A673 (cell line): ENCODE data around the gene FETUB. TPM values are rescaled to one million over a fixed set of nuclear protein-coding genes. Genes with fewer than 3 reads are reported as not detected.
A peak's percentile ranks its signal among the peaks of the same experiment; 100 is the strongest.

Experiments used
- BruUV-seq: library from RNA; stranded (reverse); fragments of 400-500 nt; replicated peaks from 2 replicates; lab custom pipeline; 2021; lab: Mats Ljungman, UMichigan
- CTCF ChIA-PET: fragments of 300-600 bp; sonication (Branson Sonifier 250); formaldehyde crosslinking; loops from one replicate; lab custom pipeline; 2022; ENCODE audit warnings: antibody characterized with exemption; lab: Charles Lee
- POLR2A ChIA-PET: fragments of 300-600 bp; sonication (Branson Sonifier 250); formaldehyde crosslinking; loops from one replicate; lab custom pipeline; 2022; ENCODE audit warnings: antibody characterized with exemption; ENCODE audit not compliant: low non-redundant PET; lab: Charles Lee
- DNase-seq: peaks from one replicate; pipeline ENCODE4 v3.0.0-alpha.2; 2015; ENCODE audit warnings: low spot score
- H3K27ac ChIP-seq: fragments of 200-600 bp; sonication (generic); 2 replicates; pipeline ENCODE4 v1.5.1; 2016; ENCODE audit warnings: mixed run types, low read depth, mild to moderate bottlenecking, mixed read lengths, antibody characterized with exemption, low read length; ENCODE audit not compliant: poor library complexity, severe bottlenecking
- H3K27me3 ChIP-seq: fragments of 200-600 bp; sonication (generic); replicated peaks from 2 replicates; pipeline ENCODE4 v1.6.1; 2017; ENCODE audit warnings: mixed run types, low read depth, mild to moderate bottlenecking, mixed read lengths, antibody characterized with exemption, low read length; ENCODE audit not compliant: insufficient read depth, poor library complexity
- H3K36me3 ChIP-seq: fragments of 200-600 bp; sonication (generic); 2 replicates; pipeline ENCODE4 v1.6.1; 2016; ENCODE audit warnings: mixed run types, mild to moderate bottlenecking, mixed read lengths, antibody characterized with exemption, low read length; ENCODE audit not compliant: insufficient read depth, poor library complexity, severe bottlenecking
- H3K4me1 ChIP-seq: fragments of 200-600 bp; sonication (generic); 2 replicates; pipeline ENCODE4 v1.6.1; 2017; ENCODE audit warnings: mixed run types, mild to moderate bottlenecking, mixed read lengths, antibody characterized with exemption, low read length; ENCODE audit not compliant: insufficient read depth, poor library complexity, severe bottlenecking
- H3K4me3 ChIP-seq: fragments of 200-600 bp; sonication (generic); 2 replicates; pipeline ENCODE4 v1.5.1; 2016; ENCODE audit warnings: low read depth, mixed run types, mild to moderate bottlenecking, mixed read lengths, low read length; ENCODE audit not compliant: poor library complexity, severe bottlenecking
- H3K9me3 ChIP-seq: fragments of 200-600 bp; sonication (generic); 2 replicates; pipeline ENCODE4 v1.6.1; 2016; ENCODE audit warnings: mixed run types, low read depth, mild to moderate bottlenecking, mixed read lengths, antibody characterized with exemption, low read length; ENCODE audit not compliant: poor library complexity, severe bottlenecking
- CTCF ChIP-seq: fragments of 300-800, 200-600 bp; sonication (generic); conservative IDR thresholded peaks from 2 replicates; pipeline ENCODE4 v1.5.1; 2017; ENCODE audit warnings: low read depth, mild to moderate bottlenecking, antibody characterized with exemption, low read length, moderate library complexity, mixed read lengths
- EZH2 ChIP-seq: fragments of 200-600 bp; sonication (generic); IDR thresholded peaks from 2 replicates; pipeline ENCODE4 v1.6.1; 2017; ENCODE audit warnings: borderline replicate concordance, low read depth, mild to moderate bottlenecking, mixed read lengths, antibody characterized with exemption, low read length; ENCODE audit not compliant: poor library complexity, severe bottlenecking
- intact Hi-C: fragments of 100-400 bp; cut with micrococcal nuclease; formaldehyde crosslinking; loops from one replicate; pipeline ENCODE4 v1.10.0; 2022; ENCODE audit not compliant: unreplicated experiment
- total RNA-seq: library from RNA; stranded (reverse); gene quantifications from 2 replicates; pipeline ENCODE4 v1.2.3, GENCODE V29; 2021

FETUB gene
- total RNA-seq, 1 experiment from 2014 or later, result not detected

GRCh38 chr3:186616299-186616617 lies 23.9 kb upstream of the FETUB start:
- Histone ChIP-seq H3K9me3 (no peaks in the 10 kb centered on the region), H3K36me3 (no peaks in the 10 kb centered on the region), H3K27me3 (no peaks in the 10 kb centered on the region), H3K27ac (no peak overlapping the region), H3K4me3 (no peak overlapping the region), H3K4me1 (peaks cover 35% of the 10 kb centered on the region)
- TF ChIP-seq CTCF (no peak), EZH2 (no peak)
- intact Hi-C loops, result loop anchor here (2.0 to 10.0 kb wide), 3 partner anchors 169 to 339 kb away; partner anchors contain the start of gene EIF4A2
- CTCF ChIA-PET, result interaction anchor here (1.3 to 1.5 kb wide), 2 partner anchors 10 to 76 kb away, joined by 9 to 12 read pairs; no protein-coding TSS in a partner anchor
- no TSS peak for BruUV-seq
- POLR2A ChIA-PET, result no interaction called here
- DNase-seq, result no peak

- Histone ChIP-seq H3K27ac (no peak overlapping the region), H3K4me1 (peaks cover 35% of the 10 kb centered on the region), H3K9me3 (no peaks in the 10 kb centered on the region), H3K27me3 (no peaks in the 10 kb centered on the region), H3K36me3 (no peaks in the 10 kb centered on the region), H3K4me3 (peak overlapping the region; percentile 34)
- ChIA-PET CTCF (interaction anchor here (0.6 to 1.5 kb wide), 7 partner anchors 9 to 738 kb away, joined by 4 to 12 read pairs (median 6); partner anchors contain the start of gene DNAJB11), POLR2A (no interaction called here)
- intact Hi-C loops, result loop anchor here (2.0 to 10.0 kb wide), 3 partner anchors 168 to 340 kb away; partner anchors contain the start of gene EIF4A2
- DNase-seq, result peak; percentile 93
- TF ChIP-seq CTCF, result peak; percentile 99
- TF ChIP-seq EZH2, result no peak
- no TSS peak for BruUV-seq
Observed at GRCh38 chr3:186617036-186617946, 22.9 kb upstream of the FETUB start.

GRCh38 chr3:186618318-186618938 lies 21.8 kb upstream of the FETUB start:
- Histone ChIP-seq H3K9me3 (no peaks in the 10 kb centered on the region), H3K4me3 (no peak overlapping the region), H3K27me3 (no peaks in the 10 kb centered on the region), H3K36me3 (no peaks in the 10 kb centered on the region), H3K4me1 (peaks cover 25% of the 10 kb centered on the region), H3K27ac (no peak overlapping the region)
- no TSS peak for BruUV-seq
- TF ChIP-seq EZH2 (no peak), CTCF (no peak)
- DNase-seq, result no peak
- ChIA-PET CTCF (no interaction called here), POLR2A (no interaction called here)
- intact Hi-C loops, result loop anchor here (5.0 to 10.0 kb wide), 2 partner anchors 166 to 341 kb away; partner anchors contain the start of gene EIF4A2
